ENCODE results near the gene MYH8.

- TF ChIP-seq CTCF (optimal IDR thresholded peaks at IDR 0.05 in 1 of 3, IDR thresholded peaks at IDR 0.05 in 1 of 3, conservative IDR thresholded peaks at IDR 0.05 in 1 of 3; ENCODE audit: extremely low read depth in 1 of 3, insufficient read depth in 2 of 3, low read length in 3 of 3) = no peak
- TF ChIP-seq EZH2 (IDR thresholded peaks at IDR 0.05; ENCODE audit: low read length) = no peak
Observed at GRCh38 chr17:10392880-10393279, 28.9 kb downstream of the MYH8 start.
